ENCODE data around the gene LY9. TPM values are rescaled to one million over a fixed set of nuclear protein-coding genes. Genes with fewer than 3 reads are reported as not detected.

LY9 gene
- total RNA-seq, 1 experiment from 2014 or later, result not detected

GRCh38 chr1:160863774-160864131, 67.8 kb downstream of the LY9 start:
- Histone ChIP-seq H3K9me2 (replicated peaks; ENCODE audit: low read length) (no peaks in the 10 kb centered on the region), H3K27ac (ENCODE audit: low read length) (no peak overlapping the region), H3F3A (ENCODE audit: low read length, unreplicated experiment) (no peaks in the 10 kb centered on the region), H3K27me3 (ENCODE audit: low read length) (no peaks in the 10 kb centered on the region), H2AFZ (ENCODE audit: low read length) (no peak overlapping the region), H3K79me2 (ENCODE audit: low read length) (no peaks in the 10 kb centered on the region), H3K4me3 (ENCODE audit: low read length) (no peak overlapping the region), H3K4me2 (ENCODE audit: low read length) (no peak overlapping the region), H3K4me1 (ENCODE audit: insufficient read depth, low read length) (peaks cover 8% of the 10 kb centered on the region), H3K36me3 (ENCODE audit: low read depth, low read length) (no peaks in the 10 kb centered on the region), H3K9ac (ENCODE audit: low read length) (no peak overlapping the region), H4K20me1 (ENCODE audit: low read length) (no peaks in the 10 kb centered on the region), H3K9me3 (ENCODE audit: low read length) (no peaks in the 10 kb centered on the region)
- ATAC-seq (no peak), DNase-seq (no peak)
- CTCF ChIA-PET, result no interaction called here
- POLR2A ChIA-PET (ENCODE audit: unreplicated experiment), result no interaction called here
- TF ChIP-seq CTCF (conservative IDR thresholded peaks at IDR 0.05; ENCODE audit: low read depth, low read length) (no peak), EZH2phosphoT487 (IDR thresholded peaks at IDR 0.05; ENCODE audit: borderline replicate concordance, low read length) (no peak), EZH2 (IDR thresholded peaks at IDR 0.05; ENCODE audit: low read length, unreplicated experiment) (no peak)
- BruUV-seq (replicated peaks), result no TSS peak
- intact Hi-C loops (cut with micrococcal nuclease), result no loop called here

- ChIA-PET POLR2A (ENCODE audit: unreplicated experiment) (no interaction called here), CTCF (interaction anchor here (0.6 kb wide), 1 partner anchor 277 kb away, joined by 3 read pairs; no protein-coding TSS in a partner anchor)
- no peak overlapping the region for H2AFZ ChIP-seq (ENCODE audit: low read length)
- H3K4me3 ChIP-seq (ENCODE audit: low read length), result no peak overlapping the region
- no peaks in the 10 kb centered on the region for H3K9me2 ChIP-seq (replicated peaks; ENCODE audit: low read length)
- no TSS peak for BruUV-seq (replicated peaks)
- H3K4me2 ChIP-seq (ENCODE audit: low read length), result no peak overlapping the region
- H3K4me1 ChIP-seq (ENCODE audit: insufficient read depth, low read length), result peaks cover 8% of the 10 kb centered on the region
- H3K27ac ChIP-seq (ENCODE audit: low read length), result no peak overlapping the region
- TF ChIP-seq EZH2phosphoT487 (IDR thresholded peaks at IDR 0.05; ENCODE audit: borderline replicate concordance, low read length), result no peak
- no peak for TF ChIP-seq EZH2 (IDR thresholded peaks at IDR 0.05; ENCODE audit: low read length, unreplicated experiment)
- TF ChIP-seq CTCF (conservative IDR thresholded peaks at IDR 0.05; ENCODE audit: low read depth, low read length), result no peak
- DNase-seq, result no peak
- H3F3A ChIP-seq (ENCODE audit: low read length, unreplicated experiment), result no peaks in the 10 kb centered on the region
- no peaks in the 10 kb centered on the region for H3K36me3 ChIP-seq (ENCODE audit: low read depth, low read length)
- no peaks in the 10 kb centered on the region for H3K79me2 ChIP-seq (ENCODE audit: low read length)
- H4K20me1 ChIP-seq (ENCODE audit: low read length), result no peaks in the 10 kb centered on the region
- no peaks in the 10 kb centered on the region for H3K27me3 ChIP-seq (ENCODE audit: low read length)
- intact Hi-C loops (cut with micrococcal nuclease), result no loop called here
- no peak overlapping the region for H3K9ac ChIP-seq (ENCODE audit: low read length)
- H3K9me3 ChIP-seq (ENCODE audit: low read length), result no peaks in the 10 kb centered on the region
- no peak for ATAC-seq
Observed at GRCh38 chr1:160864173-160864572, 68.2 kb downstream of the LY9 start.

GRCh38 chr1:160865337-160865736, 69.4 kb downstream of the LY9 start:
- Histone ChIP-seq H3K9me3 (ENCODE audit: low read length) (no peaks in the 10 kb centered on the region), H3K36me3 (ENCODE audit: low read depth, low read length) (no peaks in the 10 kb centered on the region), H3K79me2 (ENCODE audit: low read length) (no peaks in the 10 kb centered on the region), H4K20me1 (ENCODE audit: low read length) (no peaks in the 10 kb centered on the region), H3K4me2 (ENCODE audit: low read length) (no peak overlapping the region), H3K27ac (ENCODE audit: low read length) (no peak overlapping the region), H3F3A (ENCODE audit: low read length, unreplicated experiment) (no peaks in the 10 kb centered on the region), H3K9me2 (replicated peaks; ENCODE audit: low read length) (no peaks in the 10 kb centered on the region), H3K27me3 (ENCODE audit: low read length) (no peaks in the 10 kb centered on the region), H2AFZ (ENCODE audit: low read length) (no peak overlapping the region), H3K4me3 (ENCODE audit: low read length) (no peak overlapping the region), H3K9ac (ENCODE audit: low read length) (no peak overlapping the region), H3K4me1 (ENCODE audit: insufficient read depth, low read length) (peaks cover 8% of the 10 kb centered on the region)
- TF ChIP-seq CTCF (conservative IDR thresholded peaks at IDR 0.05; ENCODE audit: low read depth, low read length) (no peak), EZH2phosphoT487 (IDR thresholded peaks at IDR 0.05; ENCODE audit: borderline replicate concordance, low read length) (no peak), EZH2 (IDR thresholded peaks at IDR 0.05; ENCODE audit: low read length, unreplicated experiment) (no peak)
- intact Hi-C loops (cut with micrococcal nuclease), result no loop called here
- no peak for ATAC-seq
- ChIA-PET CTCF (interaction anchor here (0.7 kb wide), 1 partner anchor 30 kb away, joined by 5 read pairs; no protein-coding TSS in a partner anchor), POLR2A (ENCODE audit: unreplicated experiment) (no interaction called here)
- BruUV-seq (replicated peaks), result no TSS peak
- no peak for DNase-seq
